Femur (tissue), 1 donor: ENCODE data around the gene MAML1.

Source experiments
- DNase-seq: peaks from one replicate; pipeline ENCODE4 v3.0.0-alpha.2; 2017

Gene MAML1

DNA sequence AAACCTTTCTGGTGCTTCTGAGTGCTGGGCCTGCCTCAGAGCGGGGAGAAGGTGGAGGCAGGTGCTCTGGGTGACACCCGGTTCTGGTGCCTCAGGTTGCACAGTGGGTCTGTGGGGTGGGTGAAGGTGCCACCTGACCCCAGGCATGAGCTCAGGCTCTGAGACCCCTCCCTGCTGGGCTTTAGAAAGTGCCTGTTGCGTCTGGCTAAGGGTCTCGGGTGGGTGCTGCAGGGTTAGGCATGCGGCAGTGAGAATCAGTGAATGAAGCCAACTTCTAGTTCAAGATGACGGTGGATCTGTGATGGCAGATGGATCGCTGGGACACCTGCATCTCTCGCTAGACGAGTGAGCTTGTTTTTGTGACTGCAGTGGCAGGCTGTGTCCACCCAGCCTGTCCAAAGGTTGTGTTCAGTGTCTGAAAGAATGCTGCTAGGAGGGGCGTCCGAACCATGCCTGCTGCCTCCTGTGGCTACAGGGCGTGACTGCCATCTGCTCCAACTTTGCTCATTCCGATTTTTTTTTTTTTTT, 93.1 kb downstream of the MAML1 start:
- DNase-seq, result no peak
